ENCODE results near the gene GPRIN3. TPM values are rescaled to one million over a fixed set of nuclear protein-coding genes. Genes with fewer than 3 reads are reported as not detected.

The GPRIN3 gene
- total and polyA plus RNA-seq, 5 donors from 2014 or later = 11.7 to 78.9 (median 12.9) TPM

DNA sequence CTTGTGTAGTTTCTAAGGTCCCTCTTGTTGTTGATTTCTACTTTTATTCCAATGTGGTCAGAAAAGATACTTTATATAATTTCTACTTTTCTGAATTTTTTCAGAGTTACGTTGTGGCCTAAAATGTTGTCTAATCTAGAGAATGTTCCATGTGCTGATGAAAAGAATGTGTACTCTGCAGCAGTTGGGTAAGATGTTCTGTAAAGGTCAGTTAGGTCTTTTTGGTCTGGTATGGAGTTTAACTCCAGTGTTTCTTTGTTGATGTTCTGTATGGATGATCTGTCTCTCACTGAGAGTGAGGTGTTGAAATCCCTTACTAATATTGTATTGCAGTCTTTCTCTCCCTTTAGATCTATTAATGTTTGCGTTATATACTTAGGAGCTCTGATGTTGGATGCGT lies 37.0 kb upstream of the GPRIN3 start:
- no peak for ATAC-seq (ENCODE audit: low read depth in 2 of 2)
- no peak overlapping the region for H3K27ac ChIP-seq (ENCODE audit: insufficient read depth, low read length, poor library complexity, severe bottlenecking)

DNA sequence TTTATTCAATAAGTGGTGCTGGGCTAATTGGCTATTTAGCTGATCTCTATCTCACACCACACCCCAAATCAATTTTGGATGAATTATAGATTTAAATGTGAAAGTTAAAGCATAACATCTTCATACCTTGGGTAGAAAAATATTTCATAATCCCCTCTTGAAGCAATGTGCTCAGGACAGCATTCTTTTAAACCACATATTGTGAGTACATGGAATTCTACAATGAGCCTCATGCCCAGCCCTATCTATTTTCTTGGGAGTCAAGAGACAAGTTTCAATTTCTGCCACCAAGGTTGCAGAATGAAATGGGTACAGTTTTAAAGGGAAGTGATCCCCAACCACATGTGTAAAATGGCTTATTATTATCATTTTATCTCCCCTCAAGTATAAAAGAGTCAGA lies 30.6 kb upstream of the GPRIN3 start:
- no peak overlapping the region for H3K27ac ChIP-seq (ENCODE audit: insufficient read depth, low read length, poor library complexity, severe bottlenecking)
- Mint-ChIP-seq H3K36me3 (no peaks in the 10 kb centered on the region), H3K27ac (no peak overlapping the region), H3K4me3 (no peak overlapping the region), H3K27me3 (peaks cover 5% of the 10 kb centered on the region), H3K4me1 (peaks cover 0 to 10% (median 4%) of the 10 kb centered on the region in 4 donors), H3K9me3 (peaks cover 0 to 2% (median 0%) of the 10 kb centered on the region in 7 donors)
- no peaks in the 10 kb centered on the region for H3K9me3 ChIP-seq (ENCODE audit: control insufficient read depth in 2 of 2, low read length in 2 of 2)
- DNase-seq (no peak), ATAC-seq (ENCODE audit: low read depth in 2 of 2) (no peak)
- H3K36me3 ChIP-seq (ENCODE audit: control insufficient read depth, insufficient read depth, low read length) = no peaks in the 10 kb centered on the region
- no peaks in the 10 kb centered on the region for H3K4me1 ChIP-seq (ENCODE audit: control insufficient read depth, insufficient read depth, low read length, poor library complexity, severe bottlenecking)
- H3K27me3 ChIP-seq (ENCODE audit: control insufficient read depth, insufficient read depth, low read length) = no peaks in the 10 kb centered on the region
- H3K4me3 ChIP-seq (ENCODE audit: low read depth, low read length) = no peak overlapping the region

More for the DNA sequence above, 37.0 kb upstream of the GPRIN3 start:
- Mint-ChIP-seq H3K4me3 (peak overlapping the region in 1 of 4 donors; percentile 27), H3K36me3 (peaks cover 4% of the 10 kb centered on the region), H3K27me3 (peaks cover 8% of the 10 kb centered on the region), H3K27ac (peak overlapping the region in 1 of 3 donors; percentile 39), H3K9me3 (peaks cover 0 to 22% (median 8%) of the 10 kb centered on the region in 7 donors), H3K4me1 (peaks cover 0 to 4% (median 1%) of the 10 kb centered on the region in 4 donors)
- no peaks in the 10 kb centered on the region for H3K4me1 ChIP-seq (ENCODE audit: control insufficient read depth, insufficient read depth, low read length, poor library complexity, severe bottlenecking)
- H3K4me3 ChIP-seq (ENCODE audit: low read depth, low read length) = no peak overlapping the region
- no peaks in the 10 kb centered on the region for H3K36me3 ChIP-seq (ENCODE audit: control insufficient read depth, insufficient read depth, low read length)
- H3K9me3 ChIP-seq (ENCODE audit: control insufficient read depth in 2 of 2, low read length in 2 of 2) = peaks cover 6 to 7% of the 10 kb centered on the region in 2 experiments
- no peaks in the 10 kb centered on the region for H3K27me3 ChIP-seq (ENCODE audit: control insufficient read depth, insufficient read depth, low read length)
- no peak for DNase-seq

DNA sequence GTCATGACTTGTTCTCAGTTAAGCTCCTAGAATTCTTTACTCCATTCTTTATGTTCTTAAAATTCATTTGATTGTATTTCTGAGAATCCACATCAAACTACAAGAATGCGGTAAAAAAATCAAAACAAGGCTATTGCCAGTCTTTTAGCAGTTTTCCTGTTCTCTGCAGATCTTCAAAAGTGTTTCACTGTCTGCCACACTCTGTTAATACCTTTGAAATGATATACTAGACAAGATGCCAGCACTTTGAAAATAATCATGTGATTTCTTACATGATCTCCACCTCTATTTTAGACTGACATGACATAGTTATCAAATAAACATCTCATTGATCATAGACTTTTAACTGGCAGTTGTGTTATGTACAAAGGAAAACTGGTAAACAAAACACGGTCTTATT lies 30.1 kb upstream of the GPRIN3 start:
- peak in 1 of 3 donors; percentile 35 for DNase-seq
- no peaks in the 10 kb centered on the region for H3K27me3 ChIP-seq (ENCODE audit: control insufficient read depth, insufficient read depth, low read length)
- peak overlapping the region in 1 of 3 donors; percentile 5 for H3K27ac Mint-ChIP-seq
- ATAC-seq (ENCODE audit: low read depth in 2 of 2) = peak; percentile 70 to 84
- H3K36me3 ChIP-seq (ENCODE audit: control insufficient read depth, insufficient read depth, low read length) = no peaks in the 10 kb centered on the region
- H3K27ac ChIP-seq (ENCODE audit: insufficient read depth, low read length, poor library complexity, severe bottlenecking) = no peak overlapping the region
- peaks cover 0 to 10% (median 4%) of the 10 kb centered on the region in 4 donors for H3K4me1 Mint-ChIP-seq
- no peaks in the 10 kb centered on the region for H3K9me3 ChIP-seq (ENCODE audit: control insufficient read depth in 2 of 2, low read length in 2 of 2)
- no peaks in the 10 kb centered on the region for H3K4me1 ChIP-seq (ENCODE audit: control insufficient read depth, insufficient read depth, low read length, poor library complexity, severe bottlenecking)
- H3K9me3 Mint-ChIP-seq = peaks cover 0 to 2% (median 0%) of the 10 kb centered on the region in 7 donors
- no peaks in the 10 kb centered on the region for H3K36me3 Mint-ChIP-seq
- peaks cover 5% of the 10 kb centered on the region for H3K27me3 Mint-ChIP-seq
- H3K4me3 Mint-ChIP-seq = peak overlapping the region in 1 of 4 donors; percentile 0
- H3K4me3 ChIP-seq (ENCODE audit: low read depth, low read length) = no peak overlapping the region

DNA sequence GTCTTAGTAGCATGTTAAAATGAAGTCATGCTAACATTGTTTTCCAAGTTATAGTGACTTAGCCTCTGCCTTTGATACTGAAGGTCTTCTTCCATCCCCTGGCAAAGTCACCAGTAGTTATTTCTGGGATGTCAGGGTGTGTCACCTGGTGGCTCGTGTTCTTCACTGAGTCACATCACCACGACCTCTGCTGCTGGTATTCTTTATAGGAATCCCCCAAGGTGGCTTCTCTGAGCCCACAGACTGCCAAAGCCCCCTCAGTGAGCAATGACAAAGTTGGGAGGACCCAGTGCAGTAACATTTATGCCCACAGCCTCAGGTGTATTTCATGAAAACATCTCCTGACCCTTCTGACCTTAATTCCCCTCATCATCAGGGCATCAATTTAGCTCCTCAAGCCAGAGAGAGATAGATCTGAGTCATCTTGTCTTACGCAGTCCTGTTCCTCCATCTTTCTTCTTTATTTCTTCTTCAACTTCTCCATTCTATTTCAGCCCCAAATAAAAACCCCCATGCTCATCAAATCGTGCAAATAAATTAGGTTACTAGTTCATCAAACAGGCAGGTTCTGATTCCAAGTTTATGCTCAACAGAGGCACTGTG lies 29.3 kb upstream of the GPRIN3 start:
- H3K27me3 ChIP-seq (ENCODE audit: control insufficient read depth, insufficient read depth, low read length) = no peaks in the 10 kb centered on the region
- no peak overlapping the region for H3K4me3 Mint-ChIP-seq
- peaks cover 0 to 2% (median 0%) of the 10 kb centered on the region in 7 donors for H3K9me3 Mint-ChIP-seq
- H3K4me1 ChIP-seq (ENCODE audit: control insufficient read depth, insufficient read depth, low read length, poor library complexity, severe bottlenecking) = no peaks in the 10 kb centered on the region
- H3K4me1 Mint-ChIP-seq = peaks cover 0 to 10% (median 4%) of the 10 kb centered on the region in 4 donors
- H3K36me3 Mint-ChIP-seq = no peaks in the 10 kb centered on the region
- peak overlapping the region in 1 of 3 donors; percentile 89 for H3K27ac Mint-ChIP-seq
- DNase-seq (no peak), ATAC-seq (ENCODE audit: low read depth in 2 of 2) (no peak)
- peaks cover 5% of the 10 kb centered on the region for H3K27me3 Mint-ChIP-seq
- no peaks in the 10 kb centered on the region for H3K36me3 ChIP-seq (ENCODE audit: control insufficient read depth, insufficient read depth, low read length)
- no peak overlapping the region for H3K4me3 ChIP-seq (ENCODE audit: low read depth, low read length)
- H3K27ac ChIP-seq (ENCODE audit: insufficient read depth, low read length, poor library complexity, severe bottlenecking) = no peak overlapping the region
- no peaks in the 10 kb centered on the region for H3K9me3 ChIP-seq (ENCODE audit: control insufficient read depth in 2 of 2, low read length in 2 of 2)

DNA sequence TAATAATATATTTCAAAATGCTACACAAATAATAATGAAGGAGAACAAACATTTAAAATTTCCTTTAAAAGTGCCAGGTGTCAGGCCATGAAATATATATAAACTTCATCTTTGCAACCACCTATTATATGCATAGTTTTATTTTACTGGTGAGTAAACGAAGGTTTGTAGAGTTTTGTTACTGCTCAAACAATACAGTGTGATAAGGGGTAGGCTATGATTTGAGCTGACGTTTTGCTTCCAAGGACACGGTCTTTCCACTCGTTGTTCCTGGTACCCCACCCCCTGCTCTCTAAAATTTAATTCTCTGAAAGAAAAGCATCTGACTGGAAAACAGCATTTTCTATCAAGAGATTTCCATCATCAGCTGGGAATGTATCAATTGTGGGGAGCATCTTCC lies 27.2 kb upstream of the GPRIN3 start:
- Mint-ChIP-seq H3K27me3 (peaks cover 5% of the 10 kb centered on the region), H3K36me3 (no peaks in the 10 kb centered on the region)
- ATAC-seq (ENCODE audit: low read depth in 2 of 2) = no peak

DNA sequence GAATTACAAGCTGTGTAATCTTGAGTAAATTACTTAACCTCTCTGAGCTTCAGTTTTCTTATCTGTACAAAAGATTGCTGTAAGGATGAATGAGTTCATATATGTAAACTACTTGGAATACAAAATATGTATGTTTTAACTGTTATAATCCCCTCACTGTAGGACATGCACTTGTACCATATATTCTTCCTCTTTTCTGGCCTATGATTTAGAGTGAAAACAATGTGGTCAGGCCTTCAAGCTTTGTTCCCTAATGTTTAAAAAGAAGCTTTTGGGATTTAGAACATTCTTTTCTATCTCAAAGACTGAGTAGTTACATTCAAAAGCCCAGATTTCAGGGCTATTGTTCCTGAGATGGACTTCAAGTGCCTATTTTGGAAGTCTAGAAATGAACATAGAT lies 26.7 kb upstream of the GPRIN3 start:
- Histone ChIP-seq H3K27me3 (ENCODE audit: control insufficient read depth, insufficient read depth, low read length) (no peaks in the 10 kb centered on the region), H3K9me3 (ENCODE audit: control insufficient read depth in 2 of 2, low read length in 2 of 2) (no peaks in the 10 kb centered on the region), H3K27ac (ENCODE audit: insufficient read depth, low read length, poor library complexity, severe bottlenecking) (no peak overlapping the region), H3K4me3 (ENCODE audit: low read depth, low read length) (no peak overlapping the region), H3K36me3 (ENCODE audit: control insufficient read depth, insufficient read depth, low read length) (no peaks in the 10 kb centered on the region), H3K4me1 (ENCODE audit: control insufficient read depth, insufficient read depth, low read length, poor library complexity, severe bottlenecking) (no peaks in the 10 kb centered on the region)
- Mint-ChIP-seq H3K36me3 (no peaks in the 10 kb centered on the region), H3K27ac (no peak overlapping the region), H3K9me3 (peaks cover 0 to 2% (median 0%) of the 10 kb centered on the region in 7 donors), H3K27me3 (peaks cover 5% of the 10 kb centered on the region), H3K4me1 (peaks cover 0 to 17% (median 6%) of the 10 kb centered on the region in 4 donors), H3K4me3 (no peak overlapping the region)
- DNase-seq (no peak), ATAC-seq (ENCODE audit: low read depth in 2 of 2) (no peak)

More for the DNA sequence above, 27.2 kb upstream of the GPRIN3 start:
- Mint-ChIP-seq H3K9me3 (peaks cover 0 to 2% (median 0%) of the 10 kb centered on the region in 7 donors), H3K4me3 (no peak overlapping the region), H3K4me1 (peaks cover 0 to 17% (median 5%) of the 10 kb centered on the region in 4 donors), H3K27ac (no peak overlapping the region)
- no peaks in the 10 kb centered on the region for H3K27me3 ChIP-seq (ENCODE audit: control insufficient read depth, insufficient read depth, low read length)
- H3K27ac ChIP-seq (ENCODE audit: insufficient read depth, low read length, poor library complexity, severe bottlenecking) = no peak overlapping the region
- no peaks in the 10 kb centered on the region for H3K9me3 ChIP-seq (ENCODE audit: control insufficient read depth in 2 of 2, low read length in 2 of 2)
- H3K4me3 ChIP-seq (ENCODE audit: low read depth, low read length) = no peak overlapping the region
- DNase-seq = no peak
- H3K4me1 ChIP-seq (ENCODE audit: control insufficient read depth, insufficient read depth, low read length, poor library complexity, severe bottlenecking) = no peaks in the 10 kb centered on the region
- H3K36me3 ChIP-seq (ENCODE audit: control insufficient read depth, insufficient read depth, low read length) = no peaks in the 10 kb centered on the region

DNA sequence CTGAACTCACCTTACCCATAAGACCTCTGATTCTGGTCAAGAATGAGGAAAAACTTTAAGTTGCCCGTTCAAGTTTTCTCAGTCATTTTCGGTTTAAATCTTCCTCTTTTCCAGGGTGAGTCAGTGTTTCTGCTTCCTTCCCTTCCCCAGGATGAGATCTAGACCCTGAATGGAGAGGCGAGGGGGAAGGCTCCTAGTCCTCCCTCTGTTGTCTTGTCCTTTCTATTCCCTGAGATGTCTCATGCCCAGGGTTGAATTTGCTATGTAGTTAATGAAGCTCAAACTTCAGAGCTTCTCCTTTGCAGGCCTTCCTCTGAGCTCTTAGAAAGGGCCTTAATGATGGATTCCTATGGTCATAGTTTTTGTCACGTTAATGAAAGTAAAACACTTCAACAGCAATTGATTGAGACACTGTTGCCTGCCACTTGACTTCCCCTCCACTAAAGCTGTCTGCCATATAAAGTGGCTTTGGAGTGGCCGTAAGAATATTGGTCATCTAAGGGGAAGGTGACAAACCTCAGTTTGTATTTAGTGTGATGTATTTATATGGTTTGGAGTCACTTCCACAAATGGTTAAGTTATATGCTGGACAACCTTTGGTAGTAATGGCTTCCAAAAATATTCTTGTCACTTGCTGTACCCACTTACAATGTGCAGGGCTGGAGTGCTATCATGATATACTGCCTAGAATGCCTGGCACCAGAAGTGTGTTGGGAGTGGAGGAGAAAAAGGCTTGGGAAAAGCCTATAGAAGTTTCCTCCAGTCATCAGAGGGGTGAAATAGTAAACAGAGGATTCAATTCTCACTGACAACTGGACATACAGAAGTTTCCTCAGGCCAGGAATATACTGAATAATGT lies 24.3 kb upstream of the GPRIN3 start:
- H3K9me3 ChIP-seq (ENCODE audit: control insufficient read depth in 2 of 2, low read length in 2 of 2) = no peaks in the 10 kb centered on the region
- H3K36me3 ChIP-seq (ENCODE audit: control insufficient read depth, insufficient read depth, low read length) = no peaks in the 10 kb centered on the region
- Mint-ChIP-seq H3K4me1 (peaks cover 0 to 9% (median 2%) of the 10 kb centered on the region in 4 donors), H3K4me3 (no peak overlapping the region), H3K27ac (no peak overlapping the region), H3K27me3 (no peaks in the 10 kb centered on the region), H3K9me3 (peaks cover 0 to 2% (median 0%) of the 10 kb centered on the region in 7 donors), H3K36me3 (no peaks in the 10 kb centered on the region)
- DNase-seq (no peak), ATAC-seq (ENCODE audit: low read depth in 2 of 2) (no peak)
- no peak overlapping the region for H3K27ac ChIP-seq (ENCODE audit: insufficient read depth, low read length, poor library complexity, severe bottlenecking)
- no peak overlapping the region for H3K4me3 ChIP-seq (ENCODE audit: low read depth, low read length)
- H3K27me3 ChIP-seq (ENCODE audit: control insufficient read depth, insufficient read depth, low read length) = no peaks in the 10 kb centered on the region
- no peaks in the 10 kb centered on the region for H3K4me1 ChIP-seq (ENCODE audit: control insufficient read depth, insufficient read depth, low read length, poor library complexity, severe bottlenecking)
